Measurements from ENCODE around the gene RAI2.

- TF ChIP-seq, protein P1, sequence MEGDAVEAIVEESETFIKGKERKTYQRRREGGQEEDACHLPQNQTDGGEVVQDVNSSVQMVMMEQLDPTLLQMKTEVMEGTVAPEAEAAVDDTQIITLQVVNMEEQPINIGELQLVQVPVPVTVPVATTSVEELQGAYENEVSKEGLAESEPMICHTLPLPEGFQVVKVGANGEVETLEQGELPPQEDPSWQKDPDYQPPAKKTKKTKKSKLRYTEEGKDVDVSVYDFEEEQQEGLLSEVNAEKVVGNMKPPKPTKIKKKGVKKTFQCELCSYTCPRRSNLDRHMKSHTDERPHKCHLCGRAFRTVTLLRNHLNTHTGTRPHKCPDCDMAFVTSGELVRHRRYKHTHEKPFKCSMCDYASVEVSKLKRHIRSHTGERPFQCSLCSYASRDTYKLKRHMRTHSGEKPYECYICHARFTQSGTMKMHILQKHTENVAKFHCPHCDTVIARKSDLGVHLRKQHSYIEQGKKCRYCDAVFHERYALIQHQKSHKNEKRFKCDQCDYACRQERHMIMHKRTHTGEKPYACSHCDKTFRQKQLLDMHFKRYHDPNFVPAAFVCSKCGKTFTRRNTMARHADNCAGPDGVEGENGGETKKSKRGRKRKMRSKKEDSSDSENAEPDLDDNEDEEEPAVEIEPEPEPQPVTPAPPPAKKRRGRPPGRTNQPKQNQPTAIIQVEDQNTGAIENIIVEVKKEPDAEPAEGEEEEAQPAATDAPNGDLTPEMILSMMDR (IDR thresholded peaks at IDR 0.05; ENCODE audit: low read depth, low read length) = no peak
- TF ChIP-seq MYC (IDR thresholded peaks at IDR 0.05; ENCODE audit: low read depth, low read length) = no peak
- no peak for TF ChIP-seq MAX (IDR thresholded peaks at IDR 0.05; ENCODE audit: low read depth, low read length)
Measured at GRCh38 chrX:17820100-17820499, 41.0 kb downstream of the RAI2 start.

Measured in NB4 (cell line).